ENCODE results near the gene ARL8A.

DNA sequence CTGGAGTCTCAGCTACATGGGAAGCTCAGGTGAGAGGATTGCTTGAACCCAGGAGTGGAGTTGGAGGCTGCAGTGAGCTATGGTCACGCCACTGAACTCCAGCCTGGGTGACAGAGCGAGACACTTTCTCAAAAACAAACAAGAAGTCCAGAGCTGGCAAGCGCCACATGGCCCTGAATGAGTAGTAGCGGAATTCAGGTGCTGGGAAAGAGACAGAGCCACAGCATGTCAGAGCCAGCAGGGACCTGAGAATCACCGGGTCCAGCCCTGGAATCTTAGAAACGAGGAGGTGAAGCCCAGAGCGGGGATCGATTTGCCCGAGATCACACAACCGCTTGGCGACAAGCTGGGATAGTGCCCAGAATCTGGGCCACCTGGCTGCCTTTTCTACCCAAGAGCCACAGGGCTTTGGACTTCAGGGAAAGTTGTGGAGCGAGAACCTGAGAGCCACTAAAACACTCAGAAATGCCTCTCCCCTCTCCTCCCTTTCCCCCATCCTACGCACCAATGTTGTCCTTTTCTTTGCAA, 9.8 kb downstream of the ARL8A start:
- TF ChIP-seq, protein P1, sequence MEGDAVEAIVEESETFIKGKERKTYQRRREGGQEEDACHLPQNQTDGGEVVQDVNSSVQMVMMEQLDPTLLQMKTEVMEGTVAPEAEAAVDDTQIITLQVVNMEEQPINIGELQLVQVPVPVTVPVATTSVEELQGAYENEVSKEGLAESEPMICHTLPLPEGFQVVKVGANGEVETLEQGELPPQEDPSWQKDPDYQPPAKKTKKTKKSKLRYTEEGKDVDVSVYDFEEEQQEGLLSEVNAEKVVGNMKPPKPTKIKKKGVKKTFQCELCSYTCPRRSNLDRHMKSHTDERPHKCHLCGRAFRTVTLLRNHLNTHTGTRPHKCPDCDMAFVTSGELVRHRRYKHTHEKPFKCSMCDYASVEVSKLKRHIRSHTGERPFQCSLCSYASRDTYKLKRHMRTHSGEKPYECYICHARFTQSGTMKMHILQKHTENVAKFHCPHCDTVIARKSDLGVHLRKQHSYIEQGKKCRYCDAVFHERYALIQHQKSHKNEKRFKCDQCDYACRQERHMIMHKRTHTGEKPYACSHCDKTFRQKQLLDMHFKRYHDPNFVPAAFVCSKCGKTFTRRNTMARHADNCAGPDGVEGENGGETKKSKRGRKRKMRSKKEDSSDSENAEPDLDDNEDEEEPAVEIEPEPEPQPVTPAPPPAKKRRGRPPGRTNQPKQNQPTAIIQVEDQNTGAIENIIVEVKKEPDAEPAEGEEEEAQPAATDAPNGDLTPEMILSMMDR (IDR thresholded peaks at IDR 0.05) = no peak
- TF ChIP-seq POLR2AphosphoS5 (IDR thresholded peaks at IDR 0.05) (no peak), POLR2A (IDR thresholded peaks at IDR 0.05; ENCODE audit: low read depth) (no peak), EP300 (IDR thresholded peaks at IDR 0.05) (no peak)
